DMS79 (cell line): ENCODE measurements around the gene GFOD1.
"Not testable (repeated sequence)": the region's sequence is repeated elsewhere in the genome, so short reads cannot be mapped to it uniquely, and the experiment has no call there.

Experiments used
- DNase-seq: peaks from one replicate; lab custom pipeline; 2025; lab: John Stamatoyannopoulos, UW

The GFOD1 gene

DNA sequence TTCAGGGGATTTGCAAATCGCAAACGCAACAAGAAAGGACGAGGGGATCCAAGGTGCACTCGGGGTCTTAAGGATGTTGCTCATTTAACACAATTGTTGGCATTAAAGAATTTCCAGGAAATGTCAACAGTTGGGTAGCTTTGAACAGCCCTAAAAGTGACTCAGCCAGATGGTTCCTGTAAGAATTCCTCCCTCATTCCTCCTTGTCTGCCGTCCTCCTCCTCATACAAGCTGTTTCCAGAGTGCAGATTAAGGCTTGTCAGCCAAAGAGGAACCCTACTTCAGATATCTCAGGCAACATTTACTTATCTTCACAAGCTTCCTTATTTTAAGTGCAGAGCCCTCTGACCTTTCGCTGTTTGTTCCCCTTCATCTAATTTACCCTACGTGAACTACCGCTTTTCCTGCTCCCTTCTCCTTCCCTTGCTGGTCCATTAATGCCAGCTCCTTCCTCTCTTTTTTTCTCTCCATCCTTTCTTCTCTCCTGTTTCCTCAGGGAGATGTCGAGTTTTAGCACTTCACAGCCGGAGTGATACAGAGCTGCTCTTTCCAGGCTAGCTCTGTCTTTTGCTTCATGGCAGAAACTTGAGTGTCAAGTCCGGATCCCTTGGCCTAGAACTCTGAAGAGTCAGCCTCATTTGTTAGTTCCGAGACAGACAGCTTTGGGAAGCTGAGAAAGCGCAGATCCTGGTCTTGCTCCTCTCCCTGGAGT lies 132.9 kb downstream of the GFOD1 start:
- DNase-seq: no peak

DNA sequence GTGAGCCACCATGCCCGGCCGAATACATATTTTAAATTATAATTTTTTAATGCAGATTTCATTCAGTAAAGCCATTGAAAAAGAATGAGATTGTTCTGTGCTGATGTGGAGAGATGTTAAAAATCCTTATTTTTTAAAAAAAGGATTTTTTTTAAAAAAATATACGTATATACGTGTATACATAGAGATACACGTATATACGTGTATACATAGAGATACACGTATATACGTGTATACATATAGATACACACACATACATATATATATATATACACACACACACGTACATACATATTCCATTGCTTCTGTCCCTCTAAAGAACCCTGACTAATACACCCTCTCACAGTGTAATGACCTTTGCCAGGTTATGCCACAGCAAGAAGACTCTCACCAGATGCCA lies 135.2 kb downstream of the GFOD1 start:
- DNase-seq: no peak

DNA sequence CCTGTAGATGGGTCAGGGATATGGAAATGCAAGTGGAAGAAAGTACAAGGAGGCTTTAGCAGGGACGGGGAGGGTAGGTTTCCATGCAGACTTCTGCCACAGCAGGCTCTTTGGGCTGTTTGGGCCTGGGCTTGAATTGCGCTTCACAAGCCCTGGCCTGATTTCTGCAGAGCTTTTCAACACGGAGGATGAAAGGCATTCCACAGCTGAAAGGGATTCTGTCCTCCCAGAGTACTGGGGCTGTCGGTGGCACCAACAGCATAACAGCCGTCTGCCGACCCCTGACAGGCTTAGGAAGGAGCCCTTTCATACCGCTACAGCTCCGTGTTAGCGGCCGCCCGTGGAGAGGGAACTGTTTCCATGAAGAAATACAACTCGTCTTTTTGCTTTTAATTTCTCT lies 136.1 kb downstream of the GFOD1 start:
- DNase-seq: no peak

DNA sequence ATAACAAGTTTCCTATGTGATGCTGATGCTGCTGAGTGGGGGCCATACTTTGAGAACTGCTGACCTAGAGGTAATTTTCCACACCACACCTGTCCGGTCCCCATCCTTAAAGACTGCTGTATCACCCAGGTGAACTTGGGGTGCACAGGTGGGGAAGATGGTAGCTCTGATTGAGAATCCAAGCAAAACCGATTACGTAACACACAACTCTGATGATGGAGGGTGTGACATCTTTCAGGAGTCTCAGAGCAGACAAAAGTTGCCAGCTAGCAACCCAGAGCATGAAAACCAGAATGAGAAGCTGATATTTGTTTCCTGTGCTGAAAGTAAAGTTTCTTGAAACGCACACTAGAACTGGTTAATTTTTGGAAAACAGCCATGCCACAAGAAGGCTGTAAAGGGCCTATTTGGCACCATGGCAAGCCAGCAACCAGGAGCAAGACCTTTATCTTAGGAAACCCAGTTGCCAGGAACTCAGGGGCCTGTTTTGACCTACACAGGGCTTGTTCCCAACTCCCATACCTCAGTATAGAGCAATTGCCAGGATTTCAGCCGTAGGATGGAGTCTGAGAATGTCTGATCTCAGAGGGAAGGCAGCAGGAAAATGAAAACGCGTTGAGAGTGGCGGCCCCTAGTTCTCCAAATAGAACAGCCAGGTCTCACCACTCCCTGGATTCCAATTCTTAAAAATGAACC lies 137.4 kb downstream of the GFOD1 start:
- no peak for DNase-seq

DNA sequence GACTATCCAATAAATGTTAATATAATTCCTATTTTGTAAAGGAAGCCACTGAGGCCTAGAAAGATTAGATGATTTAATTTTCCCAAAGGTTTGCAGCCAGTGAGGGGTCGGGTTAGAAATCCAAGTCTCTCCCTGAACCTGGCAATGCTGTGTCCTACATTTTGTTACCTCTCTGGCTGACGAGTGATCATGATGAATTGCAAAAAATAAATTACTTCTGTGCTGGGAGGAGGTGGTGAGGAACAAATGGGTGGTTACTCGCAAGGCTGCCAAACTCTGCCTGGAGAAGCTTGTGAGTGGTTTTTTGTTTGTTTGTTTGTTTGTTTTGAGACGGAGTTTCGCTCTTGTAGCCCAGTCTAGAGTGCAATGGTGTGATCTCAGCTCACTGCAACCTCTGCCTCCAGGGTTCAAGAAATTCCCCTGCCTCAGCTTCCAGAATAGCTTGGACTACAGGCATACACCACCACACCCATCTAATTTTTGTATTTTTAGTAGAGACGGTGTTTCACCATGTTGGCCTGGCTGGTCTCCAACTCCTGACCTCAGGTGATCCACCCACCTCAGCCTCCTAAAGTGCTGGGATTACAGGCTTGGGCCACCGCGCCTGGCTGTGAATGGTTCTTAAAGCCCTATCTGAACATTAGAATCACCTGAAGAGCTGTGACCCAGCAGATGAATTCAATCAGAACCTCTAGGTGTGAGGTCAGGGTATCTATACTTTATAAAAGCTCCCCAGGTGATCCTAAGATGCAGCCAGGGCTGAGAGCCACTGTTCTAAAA lies 138.9 kb downstream of the GFOD1 start:
- DNase-seq: no peak

DNA sequence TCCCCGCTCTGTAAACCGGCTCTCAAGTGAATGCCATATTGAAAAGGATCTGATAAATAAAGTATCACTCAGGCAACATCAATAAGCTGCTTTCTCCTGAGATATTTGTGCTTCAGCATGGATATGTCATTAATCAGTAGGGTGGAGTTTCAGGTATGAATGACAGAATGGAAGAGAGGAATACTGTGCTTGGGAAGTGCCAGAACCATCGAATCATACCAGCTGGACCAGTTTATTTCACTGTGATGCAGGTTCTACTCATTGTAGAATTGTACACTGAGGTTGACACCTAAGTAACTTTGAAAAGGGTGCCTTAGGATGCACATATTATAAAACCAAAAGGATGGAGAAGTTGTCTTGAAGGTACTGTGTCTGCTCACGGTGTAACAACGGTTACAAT lies 141.2 kb downstream of the GFOD1 start:
- no peak for DNase-seq

DNA sequence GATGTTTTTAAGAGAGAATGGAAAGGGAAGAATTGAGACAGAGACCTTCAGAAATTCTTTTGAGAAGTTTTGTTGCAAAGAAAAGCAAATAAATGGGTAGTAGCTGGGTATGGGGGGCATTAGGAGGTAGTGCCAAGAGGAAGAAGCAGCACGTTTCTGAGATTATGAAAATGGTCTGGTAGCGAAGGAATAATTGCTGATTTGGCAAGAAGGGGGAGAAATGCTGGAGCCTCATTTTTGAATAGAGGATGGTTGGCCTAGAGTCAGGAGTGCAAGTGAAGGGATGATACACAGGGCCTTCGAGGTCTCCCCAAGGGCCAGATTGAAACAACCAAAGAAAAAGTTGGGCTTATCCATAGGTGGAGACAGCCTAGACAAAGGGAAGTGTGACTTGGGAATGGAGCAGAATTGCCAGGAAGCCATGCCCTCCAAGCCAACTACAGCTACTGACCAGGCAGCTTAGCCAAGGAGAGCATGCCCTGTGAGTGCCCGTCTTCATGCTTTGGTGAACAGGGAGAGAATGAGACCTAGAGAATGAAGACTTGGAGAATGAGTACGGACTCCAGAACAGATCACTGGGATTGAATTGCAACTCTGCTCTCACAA lies 144.9 kb downstream of the GFOD1 start:
- DNase-seq: no peak

DNA sequence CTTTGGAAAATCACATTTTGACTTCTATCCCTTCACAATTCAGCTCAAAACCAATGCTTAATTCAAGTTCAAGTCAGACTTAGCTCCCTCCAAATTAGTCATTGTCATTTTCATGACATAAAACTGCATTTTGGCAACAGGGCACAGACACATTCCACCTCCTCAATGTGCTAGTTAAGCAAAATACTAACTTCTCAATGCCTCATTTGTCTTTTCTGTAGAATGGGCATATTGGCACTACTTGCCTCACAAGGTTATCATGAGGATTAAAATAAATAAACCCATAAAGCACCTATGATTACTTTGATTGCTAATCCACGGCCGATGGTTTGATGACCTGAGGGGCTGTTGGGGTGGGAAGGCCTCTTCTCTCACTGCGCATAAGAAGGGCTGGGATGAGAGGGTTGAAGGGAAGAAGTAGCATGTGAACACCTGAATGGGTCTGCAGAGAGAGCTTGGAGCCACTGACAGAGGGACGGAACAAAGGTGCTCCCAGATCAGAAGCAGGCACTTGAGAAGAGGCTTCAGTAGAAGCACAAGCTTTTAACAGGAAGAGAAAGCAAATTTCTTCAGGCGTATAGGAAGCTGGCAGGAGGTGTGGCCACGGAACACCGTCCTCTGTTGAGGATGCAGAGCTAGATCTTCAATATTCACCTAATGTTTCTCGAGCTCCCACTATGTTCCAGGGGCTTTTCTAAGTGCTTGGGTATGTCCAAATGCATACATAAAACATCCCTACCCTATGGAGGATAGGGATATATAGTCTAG lies 147.4 kb downstream of the GFOD1 start:
- peak; percentile 3 for DNase-seq

DNA sequence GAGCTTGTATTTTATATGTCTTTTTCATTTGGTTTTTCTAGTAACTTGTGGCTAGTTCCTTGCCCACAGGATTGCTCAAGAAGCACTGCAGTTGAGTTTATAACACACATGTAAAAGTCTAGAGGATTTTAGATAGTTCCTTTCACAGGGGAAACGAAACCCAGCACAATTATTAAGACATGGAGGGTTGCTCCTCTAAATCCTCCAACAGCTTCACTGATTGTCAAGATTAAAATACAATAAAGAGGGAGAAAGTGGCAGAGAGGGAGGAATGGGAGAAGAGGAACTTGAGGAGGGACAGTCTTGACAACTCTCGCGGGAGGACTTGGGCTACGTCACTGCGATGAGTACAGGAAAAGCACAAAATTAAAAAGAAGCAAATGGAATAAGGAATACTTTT lies 149.4 kb downstream of the GFOD1 start:
- DNase-seq: no peak

DNA sequence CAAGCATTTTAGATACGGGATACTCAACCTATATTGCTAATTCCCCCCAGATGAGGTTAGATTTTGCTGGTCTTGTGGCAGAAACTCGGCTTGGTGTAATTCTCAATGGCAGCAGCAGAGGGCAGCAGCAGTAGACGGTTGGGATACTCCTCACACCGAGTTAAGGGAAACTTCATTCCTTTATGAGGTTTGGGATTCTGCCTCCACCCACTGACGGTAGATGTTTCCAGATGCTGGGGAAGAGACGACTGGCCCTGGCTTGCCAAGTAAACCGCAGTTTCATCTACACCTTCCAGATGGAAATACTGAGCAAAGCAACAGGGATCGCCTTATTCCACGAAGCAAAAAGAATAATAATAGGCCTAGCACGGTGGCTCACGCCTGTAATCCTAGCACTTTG lies 150.8 kb downstream of the GFOD1 start:
- no peak for DNase-seq

DNA sequence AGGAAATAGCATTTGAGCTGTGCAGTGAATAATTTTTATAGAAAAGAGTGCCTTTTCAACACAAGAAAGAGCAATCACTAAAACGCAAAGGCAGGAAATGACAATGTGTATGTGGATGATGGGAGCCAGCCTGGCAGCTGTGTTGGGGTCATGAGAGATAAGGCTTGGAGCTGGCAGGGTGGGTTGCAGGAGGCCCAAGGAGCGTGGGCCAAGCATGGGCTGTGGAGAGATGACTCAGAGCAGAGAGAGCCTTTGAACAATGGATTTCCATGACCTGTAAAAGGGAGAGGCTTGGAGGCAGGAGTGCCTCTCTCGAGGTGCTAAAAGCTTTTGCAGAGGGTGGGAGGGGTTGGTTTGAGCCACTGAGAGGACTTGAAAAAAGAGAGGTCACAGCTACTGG lies 152.4 kb downstream of the GFOD1 start:
- DNase-seq: no peak

DNA sequence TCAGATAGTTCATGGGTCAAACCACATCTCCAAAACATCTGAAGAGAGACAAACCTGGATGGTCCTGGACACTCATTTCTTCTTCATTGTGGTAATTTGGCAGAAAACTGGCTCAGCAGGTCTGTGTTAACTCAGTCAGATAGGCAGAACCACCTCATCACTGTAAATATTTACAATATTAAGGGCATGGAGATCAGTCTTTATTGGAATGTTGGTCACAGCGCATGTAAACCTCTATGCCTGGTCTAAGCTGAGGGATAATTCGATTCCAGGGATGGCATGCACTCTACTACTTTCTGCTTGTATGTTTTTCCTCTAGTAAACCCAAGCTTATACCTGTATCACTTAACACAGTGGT lies 155.1 kb downstream of the GFOD1 start:
- DNase-seq: no peak

DNA sequence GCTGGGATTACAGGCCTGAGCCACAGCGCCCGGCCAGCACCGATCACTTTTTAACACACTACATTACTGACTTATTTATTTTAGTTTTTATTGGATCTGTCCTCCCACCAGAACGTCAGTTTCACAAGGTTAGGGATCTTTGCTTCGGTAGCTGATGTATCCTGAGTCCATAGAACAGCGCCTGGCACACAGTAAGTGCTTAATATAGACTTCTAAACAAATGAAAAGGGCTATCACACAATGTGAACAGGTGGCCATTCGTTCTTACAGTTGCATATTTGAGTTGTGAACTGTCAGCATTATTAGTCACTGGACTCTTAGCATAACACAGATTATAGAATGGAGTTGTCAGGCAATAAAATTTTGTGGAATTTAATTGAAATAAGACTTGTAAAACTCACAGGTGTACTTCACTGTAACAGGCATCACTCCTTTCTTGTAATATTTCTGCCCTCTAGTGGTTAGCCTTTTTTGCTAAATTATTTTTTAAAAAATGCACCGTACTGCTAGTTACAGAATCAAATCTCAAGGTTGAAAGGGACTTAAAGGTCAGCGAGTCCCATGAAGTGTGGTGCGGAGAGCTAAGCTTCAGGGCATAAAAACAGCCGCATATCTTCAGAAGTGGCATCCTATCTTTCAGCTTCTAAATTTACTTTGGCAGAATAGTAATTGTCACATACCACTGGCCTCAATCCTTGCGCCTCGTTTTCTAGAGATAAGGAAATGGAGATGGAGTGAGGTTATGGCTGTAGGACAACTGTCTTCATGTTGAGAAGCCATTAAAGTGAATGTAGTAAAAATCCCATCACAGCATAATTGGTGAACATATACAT lies 155.7 kb downstream of the GFOD1 start:
- no peak for DNase-seq

DNA sequence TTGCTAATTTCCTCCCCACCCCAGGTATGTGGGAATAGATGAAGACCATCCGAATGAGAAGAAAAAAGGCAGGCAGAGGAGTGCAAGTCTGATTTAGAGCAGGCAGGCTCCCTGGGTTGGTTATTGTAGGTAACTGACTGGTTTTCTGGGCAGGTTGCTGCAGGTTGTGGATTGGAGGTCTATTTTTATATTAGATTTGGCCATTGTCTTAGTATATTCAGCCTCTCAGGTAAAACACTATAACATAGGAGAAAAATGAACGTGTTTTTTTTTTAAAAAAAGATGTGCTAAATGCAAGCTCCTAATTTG lies 158.6 kb downstream of the GFOD1 start:
- no peak for DNase-seq

DNA sequence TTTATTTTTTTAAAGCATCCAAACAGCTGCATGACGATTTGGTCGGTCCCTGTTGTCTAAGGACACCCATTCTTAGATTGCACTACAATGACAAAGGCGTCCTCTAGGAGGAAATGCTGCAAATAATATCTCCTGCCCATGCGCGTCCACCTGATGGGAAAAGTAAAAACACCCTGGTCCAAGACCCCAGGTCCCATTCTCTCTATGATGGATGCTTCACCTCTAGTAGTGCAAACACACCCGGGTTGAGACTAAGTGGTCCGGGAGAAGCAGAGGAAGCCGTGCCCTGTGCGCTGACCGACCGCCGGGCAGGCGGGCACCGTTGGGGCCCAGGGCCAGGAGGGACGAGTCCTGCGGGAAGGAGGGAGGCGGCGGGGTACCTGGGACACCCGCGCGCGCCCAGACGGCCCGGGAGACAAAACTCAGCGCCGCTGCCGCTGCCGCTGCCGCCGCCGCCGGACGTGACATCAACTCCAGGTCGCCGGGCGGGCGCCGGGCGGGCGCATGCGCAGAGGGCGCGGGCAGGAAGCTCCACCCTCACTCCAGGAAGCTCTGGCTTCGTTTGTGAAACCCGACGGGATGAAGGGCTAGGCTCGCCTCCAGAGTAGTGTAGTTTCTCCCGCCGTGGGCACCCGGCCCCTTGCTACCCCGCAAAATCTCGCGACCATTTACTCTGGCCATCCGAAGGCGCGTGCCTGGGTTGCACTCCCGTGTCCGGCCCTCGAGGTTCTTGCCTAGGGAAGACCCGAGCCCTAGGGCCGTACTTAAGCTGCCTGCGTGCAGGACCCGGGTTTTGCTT lies 159.1 kb downstream of the GFOD1 start, which contains the start of gene TBC1D7:
Gene TBC1D7 (minus strand): TSS at position 462 of the 799 bp plus-strand sequence. CDS start 1,639 bp downstream, outside the sequence.
- peak; percentile 53 for DNase-seq

DNA sequence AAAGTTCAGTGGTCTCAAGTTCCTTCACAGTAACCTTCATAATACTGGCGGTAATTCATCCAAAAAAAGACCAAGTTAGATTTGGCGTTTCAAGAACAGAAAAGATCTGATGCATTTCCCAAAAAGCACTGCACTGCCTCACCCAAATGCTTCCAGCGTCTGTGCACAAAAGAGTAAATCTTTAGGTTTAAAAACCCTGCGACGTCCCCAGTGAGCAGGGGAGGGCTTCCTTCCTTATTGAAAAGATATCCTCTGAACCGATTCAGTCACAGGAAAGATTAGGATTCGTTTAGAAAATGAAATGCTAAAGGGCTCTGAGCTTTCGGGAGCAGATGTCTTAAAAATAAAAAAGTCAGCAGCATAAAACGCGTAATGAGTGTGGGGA lies 159.7 kb downstream of the GFOD1 start:
- no peak for DNase-seq

DNA sequence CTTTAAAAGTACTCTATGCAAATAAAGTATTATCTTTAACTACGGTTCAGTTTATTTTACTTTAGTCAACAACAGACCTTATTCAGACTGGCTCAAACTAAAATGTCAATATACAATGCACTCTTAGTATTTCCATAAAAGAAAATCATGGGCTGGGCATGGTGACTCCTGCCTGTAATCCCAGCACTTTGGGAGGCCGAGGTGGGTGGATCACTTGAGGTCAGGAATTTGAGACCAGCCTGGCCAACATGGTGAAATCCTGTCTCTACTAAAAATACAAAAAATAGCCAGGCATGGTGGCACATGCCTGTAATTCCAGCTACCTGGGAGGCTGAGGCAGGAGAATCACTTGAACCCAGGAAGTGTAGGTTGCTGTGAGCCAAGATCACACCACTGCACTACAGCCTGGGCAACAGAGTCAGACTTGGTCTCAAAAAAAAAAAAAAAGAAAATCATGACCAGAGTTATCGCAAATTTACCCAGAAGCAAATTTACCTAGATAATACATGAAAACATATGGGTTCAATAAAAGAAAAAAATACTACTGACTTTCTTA lies 161.3 kb downstream of the GFOD1 start:
- DNase-seq: not testable (repeated sequence)

DNA sequence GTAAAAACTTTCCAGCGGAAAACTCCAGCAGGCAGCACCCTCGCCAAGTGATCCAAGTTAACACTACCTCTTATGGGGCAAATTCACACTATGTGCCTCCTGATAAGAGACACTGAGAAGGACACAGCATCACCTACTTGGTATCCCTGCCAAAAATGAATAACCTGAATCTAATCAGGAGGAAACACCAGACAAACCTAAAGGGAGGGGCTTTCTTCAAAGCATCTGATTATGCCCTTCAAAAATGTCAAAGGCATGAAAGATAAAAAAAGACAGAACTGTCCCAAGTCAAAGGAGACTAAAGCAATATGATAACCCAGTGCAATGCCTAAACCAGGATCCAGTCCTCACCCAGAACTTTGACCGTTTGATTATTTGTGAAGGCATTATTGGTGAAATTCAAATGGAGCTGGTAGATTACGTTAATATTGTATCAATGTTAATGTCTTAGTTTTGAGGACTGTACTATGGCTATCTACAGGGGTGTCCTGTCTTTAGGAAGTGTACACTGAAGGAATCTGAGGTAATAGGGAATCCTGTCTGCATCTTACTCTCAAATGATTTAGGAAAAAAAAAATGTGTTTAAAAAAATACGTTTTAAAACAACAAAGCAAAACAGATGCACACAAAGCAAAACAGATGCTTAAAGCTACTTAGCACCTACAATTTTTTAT lies 167.4 kb downstream of the GFOD1 start:
- no peak for DNase-seq

DNA sequence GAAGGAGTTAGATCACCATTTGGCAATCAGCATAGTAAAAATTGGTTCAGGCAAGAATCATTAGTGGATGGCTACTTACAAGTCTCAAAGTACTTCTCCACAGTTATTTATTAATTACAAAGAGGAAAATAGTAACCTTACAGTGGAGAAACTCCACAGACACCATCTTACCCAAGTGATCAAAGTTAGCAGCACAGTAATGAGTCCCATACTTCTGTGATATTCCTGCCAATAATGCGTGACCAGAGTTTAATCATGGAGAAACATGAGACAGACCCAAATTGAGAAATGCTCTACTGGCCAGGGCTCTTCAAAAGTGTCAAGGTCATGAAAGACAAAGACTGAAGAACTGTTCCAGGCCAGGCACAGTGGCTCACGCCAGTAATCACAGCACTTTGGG lies 168.6 kb downstream of the GFOD1 start:
- no peak for DNase-seq
